GM18858 (cell line): Measurements from ENCODE around the gene ANAPC10.
"Not testable (repeated sequence)": the region's sequence is repeated elsewhere in the genome, so short reads cannot be mapped to it uniquely, and the experiment has no call there.

Experiments used
- ATAC-seq: cut with Tn5 transposase; IDR thresholded peaks from one replicate; pipeline ENCODE4 v1.9.1; 2021; ENCODE audit not compliant: unreplicated experiment

Gene ANAPC10, protein sequence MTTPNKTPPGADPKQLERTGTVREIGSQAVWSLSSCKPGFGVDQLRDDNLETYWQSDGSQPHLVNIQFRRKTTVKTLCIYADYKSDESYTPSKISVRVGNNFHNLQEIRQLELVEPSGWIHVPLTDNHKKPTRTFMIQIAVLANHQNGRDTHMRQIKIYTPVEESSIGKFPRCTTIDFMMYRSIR

DNA sequence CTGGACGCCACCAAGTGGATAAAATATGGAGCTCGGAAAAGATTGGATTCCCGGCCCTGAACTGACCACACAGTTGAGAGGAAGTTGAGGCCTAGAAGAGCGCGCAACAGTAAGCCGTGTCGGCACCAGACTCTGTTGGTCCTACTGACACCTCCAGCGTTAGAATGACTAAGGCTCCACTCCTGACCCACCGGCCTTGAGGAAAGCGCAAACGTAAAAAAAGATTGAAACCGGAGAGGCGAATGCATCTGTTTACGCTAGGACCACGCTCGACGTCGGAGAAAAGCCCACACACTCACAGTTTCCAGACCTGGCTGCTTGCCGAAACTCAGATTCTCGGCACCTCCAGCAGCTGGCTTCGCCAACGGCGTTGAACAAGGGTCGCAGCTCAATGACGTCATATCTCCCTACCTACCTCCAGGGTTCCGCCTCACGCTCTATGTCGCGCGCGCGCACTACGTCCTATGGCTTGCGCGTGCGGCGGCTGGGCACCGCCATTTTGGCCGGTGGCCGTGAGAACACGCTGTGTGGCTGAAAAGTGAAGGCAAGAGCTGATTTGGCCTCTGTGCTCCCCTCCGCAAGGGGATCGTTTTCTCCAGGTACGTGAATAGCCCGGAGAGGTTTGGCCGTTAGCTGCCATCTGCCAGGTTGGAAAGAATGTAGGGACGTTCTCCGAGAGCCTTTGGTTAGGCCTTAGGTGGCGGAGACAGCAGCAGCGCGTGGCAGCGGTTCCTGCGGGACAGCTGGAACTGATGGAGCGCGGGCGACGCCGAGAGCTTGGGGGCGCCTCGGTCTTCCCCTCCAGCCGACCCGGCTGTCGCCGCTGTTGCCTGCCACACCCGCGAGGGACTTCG, at the start of gene ANAPC10, which contains the start of gene ABCE1:
ANAPC10 (minus strand) TSS at position 376 of the 854 bp plus-strand sequence. CDS start 2,097 bp downstream, outside the sequence.
ABCE1 (plus strand) TSS at position 491 of the 854 bp plus-strand sequence. CDS start 6,102 bp downstream, outside the sequence.
- peak; percentile 61 for ATAC-seq

DNA sequence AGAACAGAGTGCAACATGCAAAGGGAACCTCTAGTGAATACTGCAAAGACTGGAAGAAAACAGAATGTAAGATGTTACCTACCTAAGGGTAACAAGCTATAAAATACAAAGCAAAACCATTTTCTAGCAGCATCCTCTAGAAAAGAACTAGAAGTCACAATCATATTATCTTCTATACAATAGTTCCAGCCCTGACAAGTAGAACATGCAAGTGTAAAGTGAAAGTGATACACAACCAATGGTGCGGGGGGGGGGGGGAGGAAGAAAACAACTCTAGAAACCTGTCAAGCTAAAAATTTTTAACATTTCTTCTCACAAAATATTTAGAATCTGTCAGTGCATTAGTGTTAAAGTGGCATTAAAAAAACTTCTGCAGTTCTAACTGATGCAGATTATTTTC, 38.2 kb upstream of the ANAPC10 start:
- not testable (repeated sequence) for ATAC-seq

DNA sequence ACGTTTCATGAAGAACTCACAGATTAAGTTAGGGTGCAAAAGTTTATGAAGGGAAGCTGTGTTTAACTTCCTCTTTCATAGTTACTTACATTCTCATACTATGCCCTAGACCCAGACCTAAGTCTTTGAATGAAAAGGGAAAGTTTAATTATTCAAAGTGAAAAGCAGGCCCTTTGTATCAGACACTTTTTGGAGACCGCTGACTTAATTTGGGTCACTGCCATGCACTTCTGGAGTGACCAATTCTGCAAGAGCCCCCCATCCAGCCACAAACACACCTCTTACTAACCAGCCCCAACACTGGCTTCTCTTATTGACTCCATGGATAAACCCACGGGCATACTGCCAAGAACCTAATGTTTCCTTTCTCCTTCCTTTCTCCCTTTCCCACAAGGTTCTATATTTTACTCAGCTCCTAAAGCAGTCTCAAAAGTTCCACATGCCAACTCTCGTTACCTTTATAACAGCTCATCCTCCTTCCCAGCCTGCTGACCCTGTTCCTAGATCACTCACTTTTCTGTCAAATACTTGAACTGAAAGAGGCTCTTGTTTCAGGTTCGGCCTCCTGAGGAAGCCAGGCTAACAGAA, 34.6 kb upstream of the ANAPC10 start:
- ATAC-seq, result peak; percentile 66

DNA sequence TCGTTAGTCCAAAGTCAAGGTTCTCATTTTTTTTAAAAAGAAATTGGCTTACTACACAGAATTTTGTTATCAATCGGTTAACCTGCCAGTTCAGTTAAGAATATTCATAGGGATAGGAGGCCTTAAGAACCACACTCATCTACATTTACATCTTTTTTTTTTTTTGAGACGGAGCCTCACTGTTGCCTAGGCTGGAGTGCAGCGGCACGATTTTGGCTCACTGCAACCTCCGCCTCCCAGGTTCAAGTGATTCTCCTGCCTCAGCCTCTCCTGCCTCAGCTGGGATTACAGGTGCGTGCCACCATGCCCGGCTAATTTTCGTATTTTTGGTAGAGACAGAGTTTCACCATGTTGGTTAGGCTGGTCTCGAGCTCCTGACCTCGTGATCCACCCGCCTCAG, 33.9 kb upstream of the ANAPC10 start:
- ATAC-seq, result no peak

DNA sequence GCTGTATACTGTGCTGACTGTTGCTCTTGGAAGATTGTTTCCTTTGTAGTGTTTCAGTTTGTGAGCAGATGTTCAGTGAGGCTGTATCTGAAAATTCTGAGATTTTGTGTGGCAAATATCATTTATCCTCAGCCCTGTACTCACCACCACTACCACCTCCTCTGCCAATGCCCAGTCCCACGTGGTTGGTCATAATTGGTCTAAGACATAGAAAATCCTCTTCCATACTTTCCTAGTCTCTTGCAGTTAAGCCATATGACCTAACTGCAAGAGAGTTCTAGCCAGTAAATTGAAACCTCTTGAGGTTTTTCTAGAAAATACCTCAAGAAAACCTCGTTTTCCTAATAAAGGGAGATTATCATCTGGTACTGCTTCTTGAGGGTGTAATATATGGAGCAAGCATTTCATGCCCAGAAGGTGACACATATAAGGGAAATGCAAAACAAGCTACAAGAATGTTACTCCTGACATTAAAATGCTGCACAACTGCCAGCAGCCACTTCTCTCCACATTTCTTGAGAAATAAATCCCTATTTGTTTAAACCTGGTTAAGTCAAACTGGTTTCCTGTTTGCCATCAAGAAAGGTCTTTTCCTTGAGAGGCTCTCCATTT, 32.9 kb upstream of the ANAPC10 start:
- no peak for ATAC-seq

DNA sequence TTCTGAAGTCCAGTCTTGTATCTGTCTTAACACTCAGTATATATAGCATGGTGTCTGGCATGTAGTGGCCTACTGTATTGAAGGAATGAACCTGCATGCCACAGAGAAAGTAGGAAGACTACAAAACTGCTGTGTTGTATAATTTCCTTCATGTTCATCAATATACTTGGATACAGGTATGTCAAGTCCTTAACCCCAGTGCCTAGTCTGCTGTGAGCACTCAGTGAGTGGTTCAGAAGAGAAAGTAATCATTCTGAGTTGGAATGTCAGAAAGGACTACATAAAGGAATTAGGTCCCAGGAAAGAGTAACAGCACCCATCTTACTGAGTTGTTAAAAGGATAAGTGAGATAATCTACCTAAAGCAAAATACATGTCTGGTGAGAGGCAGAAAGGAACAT, 32.1 kb upstream of the ANAPC10 start:
- ATAC-seq, result no peak

DNA sequence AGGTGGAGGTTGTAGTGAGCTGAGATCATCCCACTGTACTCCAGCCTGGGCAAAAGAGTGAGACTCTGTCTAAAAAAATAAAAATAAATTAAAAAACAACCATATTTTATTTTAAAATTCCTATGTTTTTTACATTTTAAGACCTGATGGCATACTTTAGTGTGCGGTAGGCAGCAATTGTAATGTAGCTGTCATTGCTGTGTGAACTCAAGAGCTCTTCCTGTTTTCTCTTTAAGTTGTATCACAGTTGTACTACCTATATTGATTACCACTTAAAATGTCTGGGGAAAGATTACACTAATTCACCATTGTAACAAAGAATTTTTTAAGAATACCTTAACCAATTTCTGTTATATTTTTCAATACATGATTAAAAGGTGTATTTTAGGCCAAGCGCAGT, 27.4 kb upstream of the ANAPC10 start:
- no peak for ATAC-seq

DNA sequence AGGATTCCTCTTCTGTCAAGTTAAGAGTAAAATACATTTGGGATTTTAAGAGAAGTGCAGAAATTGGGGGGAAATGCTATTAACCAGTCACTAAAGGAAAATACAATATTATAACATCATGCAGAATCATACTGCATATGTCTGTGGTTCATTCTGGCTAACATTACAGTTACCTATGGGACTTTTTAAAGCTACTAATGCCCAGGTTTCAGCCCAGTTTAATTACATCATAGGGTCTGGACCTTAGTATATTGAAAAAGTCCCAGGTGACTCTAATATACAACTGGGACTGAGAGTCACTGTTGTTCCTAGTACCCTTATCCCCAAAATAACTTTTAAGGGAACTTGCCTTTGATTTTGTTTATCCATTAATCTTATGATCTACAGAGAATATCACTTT, 10.1 kb upstream of the ANAPC10 start:
- ATAC-seq, result no peak

DNA sequence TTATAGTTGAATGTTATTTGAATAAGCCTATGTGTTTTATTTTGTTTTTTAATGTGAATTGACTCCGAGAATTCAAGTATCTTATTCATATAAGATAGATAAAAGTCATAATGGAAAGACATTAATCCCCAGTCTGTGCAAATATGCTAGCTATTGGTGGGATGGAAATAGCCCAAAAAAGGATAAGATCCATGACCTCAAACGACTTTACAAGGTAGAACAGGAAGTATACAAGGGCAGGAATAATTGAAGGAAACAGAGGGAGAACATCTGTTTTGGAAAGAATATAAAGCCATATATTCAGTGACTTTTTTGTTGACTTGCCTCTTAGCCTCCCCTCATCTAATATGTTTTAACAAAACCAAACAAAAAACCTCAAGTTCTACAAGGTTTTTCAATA, 9.1 kb upstream of the ANAPC10 start:
- ATAC-seq, result no peak

DNA sequence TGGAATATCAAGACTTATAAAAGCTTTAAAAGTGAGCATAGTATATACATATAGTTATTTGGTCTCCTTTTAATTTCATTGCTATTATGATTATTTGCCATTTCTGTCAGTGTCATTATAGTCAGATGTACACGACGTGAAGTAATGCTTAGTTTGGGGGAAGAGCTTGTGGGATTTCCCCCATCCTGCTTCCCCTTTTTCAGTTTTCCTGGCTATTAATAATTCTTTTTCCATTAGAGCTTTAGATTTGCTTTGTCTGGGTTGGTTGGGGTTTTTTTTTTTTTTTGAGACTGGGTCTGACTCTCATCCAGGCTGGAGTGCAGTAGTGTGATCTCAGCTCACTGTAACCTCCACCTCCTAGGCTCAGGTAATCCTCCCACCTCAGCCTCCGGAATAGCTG, 5.5 kb upstream of the ANAPC10 start:
- ATAC-seq, result no peak

DNA sequence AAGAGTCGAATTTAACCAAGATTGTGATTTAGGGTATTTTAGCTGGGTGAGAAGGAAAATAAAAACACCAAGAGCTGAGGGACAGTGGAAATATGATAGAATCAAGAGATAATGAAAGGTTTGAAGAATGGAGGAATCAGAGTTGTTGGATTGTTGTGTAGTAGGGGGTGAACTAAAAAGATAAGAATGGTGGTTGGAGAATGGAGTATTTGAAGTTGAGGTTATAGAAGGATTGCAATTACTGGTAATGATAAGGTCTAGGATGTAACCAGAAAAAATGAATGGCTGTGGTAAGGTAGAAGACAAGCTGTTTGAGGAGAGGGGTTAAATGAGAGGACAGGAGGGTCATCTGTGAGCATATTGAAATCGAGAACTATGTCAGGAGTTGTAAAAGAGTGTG, 4.6 kb upstream of the ANAPC10 start:
- no peak for ATAC-seq

DNA sequence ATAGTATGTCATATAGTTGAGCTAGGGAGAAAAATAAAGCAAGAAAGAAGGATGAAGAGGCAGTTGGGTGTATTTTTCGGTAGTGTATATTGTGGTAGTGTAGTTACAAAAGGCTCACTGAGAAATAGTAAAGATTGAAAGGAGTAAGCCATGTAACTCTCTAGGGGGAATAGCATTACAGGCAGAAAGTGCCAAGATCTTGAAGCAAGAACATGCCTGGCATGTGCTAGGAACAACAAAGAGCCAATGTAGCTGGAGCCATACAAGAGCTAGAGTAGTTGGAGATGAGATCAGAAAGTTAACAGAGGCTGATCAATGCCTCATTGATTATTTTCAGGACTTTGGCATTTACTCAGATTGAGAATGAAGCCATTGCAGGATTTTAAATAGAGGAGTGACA, 3.1 kb upstream of the ANAPC10 start:
- no peak for ATAC-seq

DNA sequence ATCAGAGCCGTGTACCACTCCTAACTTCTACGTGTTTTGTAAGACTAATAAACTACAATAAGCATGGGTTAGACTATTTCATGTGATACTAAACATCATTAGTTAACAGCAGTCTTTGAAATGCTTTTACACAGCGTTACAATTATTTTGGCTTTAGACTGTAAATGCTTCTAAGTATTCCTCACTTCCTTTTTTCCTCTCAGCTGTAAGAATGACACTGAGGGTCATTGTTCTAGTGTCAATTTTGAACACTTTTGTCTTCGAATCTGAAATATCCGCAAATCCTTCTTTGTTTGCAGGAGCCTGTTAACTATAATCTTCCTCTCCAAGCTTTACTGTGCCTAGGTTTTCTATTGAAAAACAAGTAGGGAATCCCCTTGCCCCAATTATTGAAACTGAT, 1.7 kb upstream of the ANAPC10 start:
- no peak for ATAC-seq

DNA sequence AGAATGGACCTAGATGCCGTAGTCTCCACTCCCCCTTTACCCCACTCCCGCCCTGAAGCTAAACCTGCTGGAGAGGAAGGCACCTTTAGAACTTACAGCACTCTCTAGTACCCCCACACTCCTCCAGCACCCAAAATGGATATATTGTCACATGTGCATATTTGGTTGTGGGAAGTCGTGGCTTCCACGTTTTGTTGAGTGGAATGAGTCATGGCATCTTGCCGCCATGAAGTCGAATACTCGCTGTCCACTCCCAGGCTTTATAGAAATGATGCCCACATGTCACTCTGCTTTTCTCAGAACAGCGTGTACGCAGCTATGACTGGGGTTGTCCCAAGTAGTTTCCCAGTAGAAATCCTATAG, 660 bp upstream of the ANAPC10 start:
- ATAC-seq, result peak; percentile 5

DNA sequence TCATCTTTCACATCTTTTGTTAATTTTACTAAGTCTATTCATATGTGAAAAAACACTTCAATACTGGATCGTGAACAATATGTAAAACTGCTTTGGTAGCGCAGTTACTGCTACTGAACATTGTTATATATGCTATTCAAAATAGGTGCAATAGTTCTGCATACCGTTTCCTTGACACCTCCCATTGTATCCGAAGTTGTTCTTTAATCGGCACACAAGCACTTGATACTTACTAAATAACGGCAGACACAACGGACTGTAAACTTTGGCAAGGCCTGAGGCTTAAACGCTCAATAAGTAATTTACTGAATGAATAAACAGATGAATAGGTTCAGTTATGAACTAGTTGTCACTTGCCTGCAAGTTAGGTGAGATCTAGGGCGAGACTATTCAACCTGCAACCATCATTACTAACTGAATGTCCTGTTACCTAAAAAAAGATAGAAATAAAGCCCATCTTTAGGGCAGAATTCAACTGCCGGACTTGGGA, 620 bp downstream of the ANAPC10 start:
- ATAC-seq, result no peak

DNA sequence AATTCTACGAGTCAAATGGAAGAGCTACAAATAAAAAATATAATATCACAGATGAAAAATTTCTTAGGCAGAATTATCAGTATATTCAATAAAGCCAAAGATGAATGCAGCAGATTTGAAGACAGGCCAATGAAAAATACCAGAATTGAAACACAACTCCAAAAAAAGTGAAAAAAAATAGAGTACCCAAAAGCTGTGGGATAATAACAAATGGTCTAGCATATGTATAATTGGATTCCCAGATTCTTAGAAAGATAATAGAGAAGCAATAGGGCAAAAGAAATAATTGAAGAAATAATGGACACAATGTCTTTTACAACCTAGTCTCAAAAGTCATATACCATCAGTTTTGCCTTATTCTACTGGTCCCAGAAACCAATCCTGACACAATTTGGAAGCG, 4.4 kb downstream of the ANAPC10 start:
- ATAC-seq, result no peak

DNA sequence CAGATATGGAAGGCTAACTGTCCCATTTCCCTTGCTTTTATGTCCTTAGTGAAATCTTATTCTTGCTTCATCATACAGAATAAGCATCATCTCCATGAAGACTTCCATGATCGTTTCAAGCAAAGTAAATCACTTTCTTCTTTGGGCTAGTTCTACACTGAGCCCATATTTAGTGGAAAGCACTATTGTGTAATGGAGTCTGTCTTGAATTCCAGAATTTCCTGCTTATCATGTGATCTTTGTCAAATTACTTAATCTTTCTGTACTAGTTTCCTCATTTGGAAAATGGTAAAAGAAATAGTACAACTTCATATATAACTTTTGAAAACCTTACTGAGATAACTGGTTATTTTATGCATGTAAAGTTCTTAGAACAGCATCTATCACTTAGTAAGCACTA, 7.6 kb downstream of the ANAPC10 start:
- ATAC-seq, result no peak

DNA sequence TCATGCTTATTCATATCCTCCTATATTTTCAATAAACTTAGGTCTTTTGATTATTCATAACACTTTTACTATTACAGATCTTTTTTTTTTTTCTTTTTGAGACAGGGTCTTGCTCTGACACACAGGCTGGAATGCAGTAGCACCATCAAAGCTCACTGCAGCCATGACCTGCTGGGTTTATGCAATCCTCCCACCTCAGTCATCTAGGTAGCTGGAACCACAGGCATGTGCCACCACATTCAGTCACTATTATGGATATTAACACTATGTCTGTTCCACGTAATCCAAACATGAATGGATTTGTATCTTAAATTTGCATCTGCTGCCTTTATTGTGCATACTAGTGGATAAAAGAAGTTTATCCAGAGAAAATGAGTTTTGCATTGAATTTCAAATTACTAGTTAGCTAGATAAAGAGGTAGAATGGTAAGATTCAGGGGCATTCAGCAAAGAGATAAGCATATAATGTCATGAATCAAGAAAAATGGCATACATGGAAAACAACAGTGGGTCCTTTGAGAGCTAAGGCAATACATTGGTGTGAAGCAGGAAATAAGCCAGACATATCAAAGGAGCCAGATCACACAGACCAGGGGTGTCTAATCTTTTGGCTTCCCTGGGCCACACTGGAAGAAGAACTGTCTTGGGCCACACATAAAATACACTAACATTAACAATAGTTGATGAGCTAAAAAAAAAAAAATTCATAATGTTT, 13.9 kb downstream of the ANAPC10 start:
- ATAC-seq, result no peak

DNA sequence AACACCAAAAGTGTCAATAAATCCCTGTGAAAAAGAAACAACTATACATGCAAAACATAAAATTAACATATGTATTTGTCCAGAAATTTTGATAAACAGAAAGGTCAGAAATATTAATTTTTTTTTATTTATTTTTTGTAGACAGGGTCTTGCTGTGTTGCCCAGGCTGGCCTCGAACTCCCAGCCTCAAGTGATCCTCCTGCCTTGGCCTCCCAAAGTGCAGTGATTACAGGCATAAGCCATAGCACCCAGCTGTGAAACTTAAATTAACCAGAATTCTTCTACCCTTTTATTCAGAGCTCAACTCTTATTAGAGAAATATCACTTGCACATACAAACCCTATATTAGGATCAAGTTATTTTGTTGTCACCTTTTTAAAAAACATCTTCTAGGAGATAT, 16.2 kb downstream of the ANAPC10 start:
- no peak for ATAC-seq

DNA sequence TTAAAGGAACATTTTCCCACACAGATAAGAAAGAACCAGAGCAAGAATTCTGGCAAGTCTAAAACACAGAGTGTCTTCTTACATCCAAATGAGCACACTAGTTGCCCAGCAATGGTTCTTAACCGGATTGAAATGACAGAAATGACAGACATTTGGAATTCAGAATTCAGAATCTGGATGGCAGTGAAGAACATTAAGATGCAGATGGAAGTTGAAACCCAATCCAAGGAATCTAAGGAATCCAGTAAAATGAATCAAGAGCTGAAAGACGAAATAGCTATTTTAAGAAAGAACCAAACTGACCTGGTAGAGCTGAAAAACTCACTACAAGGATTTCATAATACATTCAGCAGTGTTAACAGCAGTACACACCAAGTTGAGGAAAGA, 21.5 kb downstream of the ANAPC10 start:
- no peak for ATAC-seq
